Colonic mucosa (tissue), 4 donors: ENCODE measurements around the gene PAIP1. TPM values are rescaled to one million over a fixed set of nuclear protein-coding genes. Genes with fewer than 3 reads are reported as not detected.

Experiments used
- DNase-seq: peaks from one replicate; pipeline ENCODE4 v3.0.0-alpha.2; 2020
- H3K27ac ChIP-seq: fragments of 200-600 bp; one replicate; pipeline ENCODE4 v1.8.0; 2021
- H3K27me3 ChIP-seq: fragments of 200-600 bp; one replicate; pipeline ENCODE4 v1.8.0; 2021
- H3K36me3 ChIP-seq: fragments of 200-600 bp; one replicate; pipeline ENCODE4 v1.8.0; 2021
- H3K4me1 ChIP-seq: fragments of 200-600 bp; one replicate; pipeline ENCODE4 v1.8.0; 2021; ENCODE audit warnings: mild to moderate bottlenecking
- H3K4me3 ChIP-seq: fragments of 200-600 bp; one replicate; pipeline ENCODE4 v1.8.0; 2021
- H3K9ac ChIP-seq, 2 donors: one replicate each; pipeline ENCODE4 v1.7.0; 2013; ENCODE audit warnings: control low read depth in 2 of 2, low read depth in 2 of 2, low read length in 2 of 2
- H3K9me3 ChIP-seq: fragments of 200-600 bp; one replicate; pipeline ENCODE4 v1.8.0; 2021
- CTCF ChIP-seq: fragments of 200-600 bp; IDR thresholded peaks from one replicate; pipeline ENCODE4 v1.8.0; 2022; ENCODE audit warnings: antibody characterized with exemption, mild to moderate bottlenecking
- intact Hi-C: fragments of 100-400 bp; cut with DNase I; formaldehyde crosslinking; loops from one replicate; pipeline ENCODE4 v1.14.1; 2022
- total RNA-seq, 2 donors: library from RNA; stranded (reverse); fragmentation: NEBNext Ultra II Directional in 1 of 2; extraction: Animal tissue kit (Norgen Biotek cat#: 25700) in 1 of 2; gene quantifications; one replicate each; pipeline ENCODE4 v1.2.1, GENCODE V29; 2021
- donor health status: healthy.
- donor health status: DM: no; HTN: no; CAD: no.
- donor health status: DM: no; HTN: no; CAD: no.

PAIP1 gene
- total RNA-seq, 2 donors from 2014 or later, result 53.1 to 65.6 TPM

- Histone ChIP-seq H3K4me1 (no peaks in the 10 kb centered on the region), H3K27ac (no peak overlapping the region), H3K4me3 (no peak overlapping the region), H3K9ac (no peak overlapping the region), H3K27me3 (no peaks in the 10 kb centered on the region), H3K36me3 (peaks cover 14% of the 10 kb centered on the region), H3K9me3 (no peaks in the 10 kb centered on the region)
- DNase-seq, result no peak
- no peak for TF ChIP-seq CTCF
- intact Hi-C loops, result no loop called here
These were observed 19.9 kb downstream of the PAIP1 start for GRCh38 chr5:43536972-43537371.

- intact Hi-C loops, result no loop called here
- DNase-seq, result no peak
- Histone ChIP-seq H3K9me3 (no peaks in the 10 kb centered on the region), H3K9ac (no peak overlapping the region), H3K36me3 (peaks cover 18% of the 10 kb centered on the region), H3K4me1 (no peaks in the 10 kb centered on the region), H3K27me3 (no peaks in the 10 kb centered on the region), H3K27ac (no peak overlapping the region), H3K4me3 (no peak overlapping the region)
- no peak for TF ChIP-seq CTCF
These were observed 23.2 kb downstream of the PAIP1 start for GRCh38 chr5:43533646-43534045.

GRCh38 chr5:43530648-43531047, 26.2 kb downstream of the PAIP1 start:
- TF ChIP-seq CTCF, result no peak
- Histone ChIP-seq H3K36me3 (peaks cover 18% of the 10 kb centered on the region), H3K27me3 (no peaks in the 10 kb centered on the region), H3K9me3 (no peaks in the 10 kb centered on the region), H3K27ac (no peak overlapping the region), H3K4me3 (no peak overlapping the region), H3K9ac (no peak overlapping the region), H3K4me1 (no peaks in the 10 kb centered on the region)
- DNase-seq, result no peak
- intact Hi-C loops, result no loop called here

- no peaks in the 10 kb centered on the region for H3K4me1 ChIP-seq
- intact Hi-C loops, result no loop called here
- no peak overlapping the region for H3K4me3 ChIP-seq
- H3K9me3 ChIP-seq, result no peaks in the 10 kb centered on the region
- no peak overlapping the region for H3K27ac ChIP-seq
- DNase-seq, result no peak
- no peaks in the 10 kb centered on the region for H3K36me3 ChIP-seq
- H3K9ac ChIP-seq, result no peak overlapping the region
- no peaks in the 10 kb centered on the region for H3K27me3 ChIP-seq
- no peak for TF ChIP-seq CTCF
These were observed 33.2 kb downstream of the PAIP1 start for GRCh38 chr5:43523662-43524072.

GRCh38 chr5:43520615-43521014, 36.3 kb downstream of the PAIP1 start:
- no peaks in the 10 kb centered on the region for H3K36me3 ChIP-seq
- no peak overlapping the region for H3K27ac ChIP-seq
- no peak overlapping the region for H3K9ac ChIP-seq
- H3K4me3 ChIP-seq, result no peak overlapping the region
- H3K4me1 ChIP-seq, result no peaks in the 10 kb centered on the region
- no peaks in the 10 kb centered on the region for H3K9me3 ChIP-seq
- TF ChIP-seq CTCF, result no peak
- no peak for DNase-seq
- H3K27me3 ChIP-seq, result no peaks in the 10 kb centered on the region
- intact Hi-C loops, result no loop called here

- H3K36me3 ChIP-seq, result no peaks in the 10 kb centered on the region
- no peaks in the 10 kb centered on the region for H3K9me3 ChIP-seq
- no peaks in the 10 kb centered on the region for H3K27me3 ChIP-seq
- peak overlapping the region; percentile 38 to 68 for H3K9ac ChIP-seq
- peak overlapping the region; percentile 80 for H3K27ac ChIP-seq
- TF ChIP-seq CTCF, result no peak
- peak; percentile 22 for DNase-seq
- intact Hi-C loops, result no loop called here
- H3K4me1 ChIP-seq, result peaks cover 7% of the 10 kb centered on the region
- H3K4me3 ChIP-seq, result peak overlapping the region; percentile 57
These were observed 41.2 kb downstream of the PAIP1 start for GRCh38 chr5:43515678-43516048.
